ENCODE measurements around the gene ASCC1. TPM values are rescaled to one million over a fixed set of nuclear protein-coding genes. Genes with fewer than 3 reads are reported as not detected.

Gene ASCC1
- total and polyA plus RNA-seq, 9 donors, result 21.6 to 53.9 (median 31.1) TPM

DNA sequence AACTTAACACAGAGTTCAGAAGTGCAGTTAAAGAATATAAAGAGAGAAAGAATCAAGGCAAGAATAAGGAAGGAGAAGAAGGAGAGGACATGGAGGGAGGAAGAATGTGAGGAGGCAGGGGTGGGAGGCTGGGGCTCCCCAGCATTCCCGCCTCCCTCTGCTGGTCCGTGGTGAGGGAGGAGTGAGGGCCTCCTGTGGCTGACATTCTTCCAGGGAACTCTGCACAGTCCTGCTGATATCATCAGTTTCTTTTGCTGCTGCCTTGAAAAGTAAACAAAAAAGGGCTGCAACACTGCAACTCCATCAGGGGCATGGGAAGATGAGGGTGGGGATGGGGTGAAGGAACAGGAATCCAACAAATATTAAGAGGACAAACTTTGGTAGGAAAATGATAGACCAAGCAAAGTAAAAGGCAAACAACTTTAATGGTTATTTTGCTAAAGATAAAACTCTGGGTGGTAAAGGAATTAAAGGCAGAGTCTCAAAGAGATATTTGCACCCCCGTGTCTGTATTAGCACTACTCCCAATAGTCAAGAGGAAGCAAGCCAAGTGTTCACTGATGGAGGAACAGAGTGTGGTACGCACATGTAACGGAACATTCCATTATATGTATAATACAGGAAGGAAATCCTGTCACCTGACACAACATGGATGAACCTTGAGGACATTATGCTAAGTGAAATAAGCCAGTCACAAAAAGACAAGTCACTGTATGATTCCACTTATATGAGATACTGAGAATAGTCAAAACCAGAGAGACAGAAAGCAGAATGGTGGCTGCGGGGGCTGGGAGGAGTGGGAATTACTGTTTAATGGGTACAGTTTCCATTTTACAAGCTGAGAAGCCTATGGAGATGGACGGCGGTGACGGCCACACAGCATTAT lies 119.7 kb downstream of the ASCC1 start:
- Histone ChIP-seq H3K4me3 (no peak overlapping the region), H3K36me3 (no peaks in the 10 kb centered on the region), H3K27me3 (no peaks in the 10 kb centered on the region), H3K4me1 (ENCODE audit: insufficient read depth) (peaks cover 6% of the 10 kb centered on the region), H3K27ac (no peak overlapping the region), H3K9me3 (no peaks in the 10 kb centered on the region)
- TF ChIP-seq EP300 (IDR thresholded peaks at IDR 0.05), result no peak
- DNase-seq, result no peak
- intact Hi-C loops (cut with DNase I), result no loop called here
- WGBS, 3 donors, result 64 to 67% (median 65%) methylated on average over 9 of the region's 9 CpGs

DNA sequence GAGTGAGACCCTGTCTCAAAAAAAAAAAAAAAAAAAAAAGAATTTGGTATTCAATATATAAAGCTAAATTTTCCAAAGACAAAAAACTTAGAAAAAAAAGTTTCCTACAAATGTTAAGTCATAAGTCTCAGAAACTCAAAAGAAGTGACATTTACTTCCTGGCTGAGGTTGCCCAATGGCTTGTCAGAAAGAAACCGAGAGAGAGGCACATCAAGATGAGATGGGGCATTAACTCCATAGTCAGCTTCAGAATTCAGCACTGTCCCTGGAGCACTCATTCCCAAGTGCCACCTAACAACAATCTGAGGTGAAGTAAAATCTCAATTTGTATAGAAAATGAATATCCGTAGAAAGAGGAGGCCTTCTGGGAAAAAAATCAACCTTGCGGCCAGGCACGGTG lies 120.9 kb downstream of the ASCC1 start:
- H3K27ac ChIP-seq, result no peak overlapping the region
- intact Hi-C loops (cut with DNase I), result no loop called here
- no peak overlapping the region for H3K4me3 ChIP-seq
- WGBS, 3 donors, result 97 to 99% (median 97%) methylated on average over 4 of the region's 4 CpGs
- no peaks in the 10 kb centered on the region for H3K36me3 ChIP-seq
- TF ChIP-seq POLR2A (IDR thresholded peaks at IDR 0.05), result no peak
- TF ChIP-seq, protein P1, sequence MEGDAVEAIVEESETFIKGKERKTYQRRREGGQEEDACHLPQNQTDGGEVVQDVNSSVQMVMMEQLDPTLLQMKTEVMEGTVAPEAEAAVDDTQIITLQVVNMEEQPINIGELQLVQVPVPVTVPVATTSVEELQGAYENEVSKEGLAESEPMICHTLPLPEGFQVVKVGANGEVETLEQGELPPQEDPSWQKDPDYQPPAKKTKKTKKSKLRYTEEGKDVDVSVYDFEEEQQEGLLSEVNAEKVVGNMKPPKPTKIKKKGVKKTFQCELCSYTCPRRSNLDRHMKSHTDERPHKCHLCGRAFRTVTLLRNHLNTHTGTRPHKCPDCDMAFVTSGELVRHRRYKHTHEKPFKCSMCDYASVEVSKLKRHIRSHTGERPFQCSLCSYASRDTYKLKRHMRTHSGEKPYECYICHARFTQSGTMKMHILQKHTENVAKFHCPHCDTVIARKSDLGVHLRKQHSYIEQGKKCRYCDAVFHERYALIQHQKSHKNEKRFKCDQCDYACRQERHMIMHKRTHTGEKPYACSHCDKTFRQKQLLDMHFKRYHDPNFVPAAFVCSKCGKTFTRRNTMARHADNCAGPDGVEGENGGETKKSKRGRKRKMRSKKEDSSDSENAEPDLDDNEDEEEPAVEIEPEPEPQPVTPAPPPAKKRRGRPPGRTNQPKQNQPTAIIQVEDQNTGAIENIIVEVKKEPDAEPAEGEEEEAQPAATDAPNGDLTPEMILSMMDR (IDR thresholded peaks at IDR 0.05), result no peak
- no peak for TF ChIP-seq EP300 (IDR thresholded peaks at IDR 0.05)
- no peaks in the 10 kb centered on the region for H3K27me3 ChIP-seq
- no peak for DNase-seq
- H3K4me1 ChIP-seq (ENCODE audit: insufficient read depth), result peaks cover 6% of the 10 kb centered on the region
- H3K9me3 ChIP-seq, result no peaks in the 10 kb centered on the region

DNA sequence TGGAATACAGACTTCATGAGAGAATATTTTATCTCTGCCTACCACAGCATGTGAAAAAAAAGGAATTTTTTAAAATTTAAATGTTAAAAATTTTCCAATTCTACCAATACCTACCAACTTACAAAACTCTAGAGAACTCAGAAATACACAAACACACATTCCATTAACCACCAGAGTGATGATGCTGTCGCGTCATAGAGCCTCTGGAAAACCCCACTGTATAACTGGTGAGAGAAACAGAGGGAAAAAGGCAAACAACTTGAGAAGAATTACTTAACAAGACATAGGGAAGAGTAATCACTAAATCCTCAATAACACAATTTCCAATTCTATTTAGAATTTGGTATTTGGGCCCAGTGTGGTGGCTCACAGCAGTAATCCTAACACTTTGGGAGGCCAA lies 121.5 kb downstream of the ASCC1 start:
- Histone ChIP-seq H3K27me3 (no peaks in the 10 kb centered on the region), H3K9me3 (no peaks in the 10 kb centered on the region), H3K4me1 (ENCODE audit: insufficient read depth) (peaks cover 6% of the 10 kb centered on the region), H3K27ac (no peak overlapping the region), H3K36me3 (no peaks in the 10 kb centered on the region), H3K4me3 (no peak overlapping the region)
- TF ChIP-seq POLR2A (IDR thresholded peaks at IDR 0.05) (no peak), EP300 (IDR thresholded peaks at IDR 0.05) (no peak)
- TF ChIP-seq, protein P1 (IDR thresholded peaks at IDR 0.05), result no peak
- 95 to 98% (median 97%) methylated on average over 2 of the region's 2 CpGs for WGBS, 3 donors
- no peak for DNase-seq
- intact Hi-C loops (cut with DNase I), result no loop called here

DNA sequence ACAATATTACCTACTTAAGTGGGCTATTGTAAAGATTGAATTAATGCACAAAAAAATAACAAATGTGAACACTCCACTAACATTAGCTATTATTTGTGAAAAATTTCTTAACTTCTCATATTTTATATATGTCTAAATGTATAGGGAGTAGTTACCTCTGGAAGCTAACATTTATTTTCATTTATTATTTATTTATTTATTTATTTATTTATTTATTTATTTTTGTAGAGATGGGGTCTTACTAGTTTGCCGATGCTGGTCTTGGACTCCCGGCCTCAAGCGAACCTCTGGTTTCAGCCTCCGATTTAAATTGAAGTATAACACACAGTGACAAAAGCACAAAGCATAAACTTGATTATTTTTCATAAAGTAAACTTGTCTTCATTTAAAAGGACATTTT lies 122.6 kb downstream of the ASCC1 start:
- H3K4me3 ChIP-seq, result no peak overlapping the region
- WGBS, 3 donors, result 73 to 86% (median 74%) methylated on average over 4 of the region's 4 CpGs
- DNase-seq, result no peak
- H3K36me3 ChIP-seq, result no peaks in the 10 kb centered on the region
- no peaks in the 10 kb centered on the region for H3K27me3 ChIP-seq
- TF ChIP-seq EP300 (IDR thresholded peaks at IDR 0.05) (no peak), POLR2A (IDR thresholded peaks at IDR 0.05) (no peak)
- TF ChIP-seq, protein P1 (IDR thresholded peaks at IDR 0.05), result no peak
- H3K4me1 ChIP-seq (ENCODE audit: insufficient read depth), result peaks cover 8% of the 10 kb centered on the region
- H3K27ac ChIP-seq, result no peak overlapping the region
- intact Hi-C loops (cut with DNase I), result no loop called here
- H3K9me3 ChIP-seq, result no peaks in the 10 kb centered on the region

DNA sequence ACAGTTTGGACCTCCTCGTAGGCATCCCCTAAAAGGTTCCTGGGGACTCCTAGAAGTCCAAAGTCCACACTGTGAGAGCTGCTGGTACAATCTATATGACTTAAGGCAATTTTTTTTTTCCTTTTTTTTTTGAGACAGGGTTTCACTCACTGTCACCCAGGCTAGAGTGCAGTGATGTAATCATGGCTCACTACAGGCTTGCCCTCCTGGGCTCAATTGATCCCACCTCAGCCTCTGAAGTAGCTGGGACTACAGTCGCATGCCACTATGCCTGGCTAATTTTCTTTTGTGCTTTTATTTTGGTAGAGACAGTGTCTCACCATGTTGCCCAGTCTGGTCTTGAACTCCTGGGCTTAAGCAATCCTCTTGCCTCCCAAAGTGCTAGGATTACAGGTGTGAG lies 123.1 kb downstream of the ASCC1 start:
- DNase-seq, result no peak
- no peak overlapping the region for H3K4me3 ChIP-seq
- H3K9me3 ChIP-seq, result no peaks in the 10 kb centered on the region
- WGBS, 3 donors, result 92 to 98% (median 96%) methylated on average over 2 of the region's 2 CpGs
- no peak overlapping the region for H3K27ac ChIP-seq
- intact Hi-C loops (cut with DNase I), result no loop called here
- H3K36me3 ChIP-seq, result no peaks in the 10 kb centered on the region
- H3K27me3 ChIP-seq, result no peaks in the 10 kb centered on the region
- peaks cover 11% of the 10 kb centered on the region for H3K4me1 ChIP-seq (ENCODE audit: insufficient read depth)
- TF ChIP-seq, protein P1 (IDR thresholded peaks at IDR 0.05), result no peak
- no peak for TF ChIP-seq EP300 (IDR thresholded peaks at IDR 0.05)
- TF ChIP-seq POLR2A (IDR thresholded peaks at IDR 0.05), result no peak
